ENCODE data around the gene SLC25A21.

- TF ChIP-seq, protein P1, sequence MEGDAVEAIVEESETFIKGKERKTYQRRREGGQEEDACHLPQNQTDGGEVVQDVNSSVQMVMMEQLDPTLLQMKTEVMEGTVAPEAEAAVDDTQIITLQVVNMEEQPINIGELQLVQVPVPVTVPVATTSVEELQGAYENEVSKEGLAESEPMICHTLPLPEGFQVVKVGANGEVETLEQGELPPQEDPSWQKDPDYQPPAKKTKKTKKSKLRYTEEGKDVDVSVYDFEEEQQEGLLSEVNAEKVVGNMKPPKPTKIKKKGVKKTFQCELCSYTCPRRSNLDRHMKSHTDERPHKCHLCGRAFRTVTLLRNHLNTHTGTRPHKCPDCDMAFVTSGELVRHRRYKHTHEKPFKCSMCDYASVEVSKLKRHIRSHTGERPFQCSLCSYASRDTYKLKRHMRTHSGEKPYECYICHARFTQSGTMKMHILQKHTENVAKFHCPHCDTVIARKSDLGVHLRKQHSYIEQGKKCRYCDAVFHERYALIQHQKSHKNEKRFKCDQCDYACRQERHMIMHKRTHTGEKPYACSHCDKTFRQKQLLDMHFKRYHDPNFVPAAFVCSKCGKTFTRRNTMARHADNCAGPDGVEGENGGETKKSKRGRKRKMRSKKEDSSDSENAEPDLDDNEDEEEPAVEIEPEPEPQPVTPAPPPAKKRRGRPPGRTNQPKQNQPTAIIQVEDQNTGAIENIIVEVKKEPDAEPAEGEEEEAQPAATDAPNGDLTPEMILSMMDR (IDR thresholded peaks at IDR 0.05; ENCODE audit: low read depth, low read length, poor library complexity, severe bottlenecking), result no peak
- TF ChIP-seq EZH2phosphoT487 (IDR thresholded peaks at IDR 0.05; ENCODE audit: borderline replicate concordance, low read length), result no peak
Measured at GRCh38 chr14:36942522-36943245, 229.7 kb downstream of the SLC25A21 start.

All from DOHH2 (cell line).